Lung (tissue), 12 donors: ENCODE data around the gene FTH1. TPM values are rescaled to one million over a fixed set of nuclear protein-coding genes. Genes with fewer than 3 reads are reported as not detected.

Experiments used
- ATAC-seq: fragments of 200-7000 bp; cut with Tn5 transposase; one replicate; pipeline ENCODE4 v1.9.1; 2020; ENCODE audit warnings: moderate number of reproducible peaks; ENCODE audit not compliant: insufficient read depth, low FRiP score
- DNase-seq, 3 donors: peaks; one replicate each; pipeline ENCODE4 v3.0.0-alpha.2; 2013 to 2017
- H3K27ac ChIP-seq, 2 donors: one replicate each; pipeline ENCODE4 v1.5.1; 2013; ENCODE audit warnings: mild to moderate bottlenecking in 2 of 2, moderate library complexity in 2 of 2, control low read depth in 1 of 2, inconsistent platforms in 1 of 2, low read depth in 1 of 2, low read length in 1 of 2
- H3K27me3 ChIP-seq, 3 donors: one replicate each; pipeline ENCODE4 v1.5.1; 2013; ENCODE audit warnings: low read length in 2 of 3; ENCODE audit not compliant: control insufficient read depth in 3 of 3, insufficient read depth in 3 of 3
- H3K36me3 ChIP-seq, 4 donors: one replicate each; pipeline ENCODE4 v1.5.1; 2013; ENCODE audit warnings: low read length in 4 of 4, mild to moderate bottlenecking in 1 of 4, moderate library complexity in 1 of 4; ENCODE audit not compliant: control insufficient read depth in 4 of 4, insufficient read depth in 4 of 4
- H3K4me1 ChIP-seq, 5 donors: one replicate each; pipeline ENCODE4 v1.5.1; 2013; ENCODE audit warnings: low read length in 5 of 5, mild to moderate bottlenecking in 2 of 5, moderate library complexity in 1 of 5; ENCODE audit not compliant: control insufficient read depth in 5 of 5, insufficient read depth in 5 of 5
- H3K4me3 ChIP-seq: one replicate; pipeline ENCODE4 v1.5.1; 2013; ENCODE audit warnings: mild to moderate bottlenecking, control low read depth, moderate library complexity
- H3K9ac ChIP-seq, 2 donors: one replicate each; pipeline ENCODE4 v1.5.1; 2013; ENCODE audit warnings: low read length in 2 of 2, control low read depth in 1 of 2; ENCODE audit not compliant: insufficient read depth in 1 of 2
- H3K9me3 ChIP-seq, 4 donors: one replicate each; pipeline ENCODE4 v1.5.1; 2013; ENCODE audit warnings: low read length in 3 of 4, mild to moderate bottlenecking in 1 of 4, moderate library complexity in 1 of 4; ENCODE audit not compliant: control insufficient read depth in 4 of 4, insufficient read depth in 3 of 4
- WGBS, 2 donors: extraction: QIAGEN DNeasy Blood & Tissue Kit; methylation state at CpG; one replicate each; pipeline ENCODE4 v1.1.7; 2013; 5-methylcytosine and 5-hydroxymethylcytosine counted together
- polyA plus RNA-seq, 2 donors: library from polyadenylated mRNA; stranded (reverse); fragments of 200-250 nt; gene quantifications; one replicate each; pipeline ENCODE4 v1.2.1, GENCODE V29; 2013
- total RNA-seq, 2 donors: library from RNA; depleted of rRNA in 1 of 2; stranded (reverse); fragments of >200 nt in 1 of 2; gene quantifications; one replicate each; pipeline ENCODE4 v1.2.1, GENCODE V29; 2014 to 2021
- TF ChIP-seq, protein P1 (sequence below): IDR thresholded peaks from 2 replicates; pipeline ENCODE4 v1.5.1; 2012; ENCODE audit warnings: mild to moderate bottlenecking; ENCODE audit errors: control extremely low read depth, extremely low read depth
- donor health status: control.
- donor health status: control.
- donor health status: Bipolar disorder and iron deficiency.
- donor health status: healthy.
- donor health status: DM: yes; HTN: yes; CAD: no.

FTH1 gene
- total and polyA plus RNA-seq, 4 donors, result 1,737 to 24,273 (median 5,185) TPM

- WGBS, 2 donors, result 69 to 83% methylated on average over 10 of the region's 10 CpGs
- Histone ChIP-seq H3K27me3 (no peaks in the 10 kb centered on the region), H3K4me1 (peaks cover 24 to 49% (median 35%) of the 10 kb centered on the region in 5 donors), H3K4me3 (no peak overlapping the region), H3K9me3 (no peaks in the 10 kb centered on the region), H3K9ac (peak overlapping the region; percentile 8 to 74), H3K27ac (peak overlapping the region; percentile 85 to 94), H3K36me3 (no peaks in the 10 kb centered on the region)
- ATAC-seq, result no peak
- TF ChIP-seq, protein P1, sequence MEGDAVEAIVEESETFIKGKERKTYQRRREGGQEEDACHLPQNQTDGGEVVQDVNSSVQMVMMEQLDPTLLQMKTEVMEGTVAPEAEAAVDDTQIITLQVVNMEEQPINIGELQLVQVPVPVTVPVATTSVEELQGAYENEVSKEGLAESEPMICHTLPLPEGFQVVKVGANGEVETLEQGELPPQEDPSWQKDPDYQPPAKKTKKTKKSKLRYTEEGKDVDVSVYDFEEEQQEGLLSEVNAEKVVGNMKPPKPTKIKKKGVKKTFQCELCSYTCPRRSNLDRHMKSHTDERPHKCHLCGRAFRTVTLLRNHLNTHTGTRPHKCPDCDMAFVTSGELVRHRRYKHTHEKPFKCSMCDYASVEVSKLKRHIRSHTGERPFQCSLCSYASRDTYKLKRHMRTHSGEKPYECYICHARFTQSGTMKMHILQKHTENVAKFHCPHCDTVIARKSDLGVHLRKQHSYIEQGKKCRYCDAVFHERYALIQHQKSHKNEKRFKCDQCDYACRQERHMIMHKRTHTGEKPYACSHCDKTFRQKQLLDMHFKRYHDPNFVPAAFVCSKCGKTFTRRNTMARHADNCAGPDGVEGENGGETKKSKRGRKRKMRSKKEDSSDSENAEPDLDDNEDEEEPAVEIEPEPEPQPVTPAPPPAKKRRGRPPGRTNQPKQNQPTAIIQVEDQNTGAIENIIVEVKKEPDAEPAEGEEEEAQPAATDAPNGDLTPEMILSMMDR, result no peak
- DNase-seq, result peak in 1 of 3 donors; percentile 35
These were observed 6.2 kb upstream of the FTH1 start for GRCh38 chr11:61973476-61974162.

GRCh38 chr11:61972672-61973475 lies 5.4 kb upstream of the FTH1 start:
- peak overlapping the region; percentile 93 to 94 for H3K27ac ChIP-seq
- H3K27me3 ChIP-seq, result no peaks in the 10 kb centered on the region
- ATAC-seq, result peak; percentile 8
- H3K9ac ChIP-seq, result peak overlapping the region; percentile 8 to 20
- H3K9me3 ChIP-seq, result no peaks in the 10 kb centered on the region
- H3K4me1 ChIP-seq, result peaks cover 24 to 49% (median 39%) of the 10 kb centered on the region in 5 donors
- 41 to 48% methylated on average over 11 of the region's 11 CpGs for WGBS, 2 donors
- peak; percentile 40 to 89 (median 81) for DNase-seq
- TF ChIP-seq, protein P1, result no peak
- no peaks in the 10 kb centered on the region for H3K36me3 ChIP-seq
- H3K4me3 ChIP-seq, result no peak overlapping the region

GRCh38 chr11:61972112-61972671 lies 4.8 kb upstream of the FTH1 start:
- Histone ChIP-seq H3K36me3 (no peaks in the 10 kb centered on the region), H3K4me1 (peaks cover 24 to 49% (median 39%) of the 10 kb centered on the region in 5 donors), H3K27me3 (no peaks in the 10 kb centered on the region), H3K27ac (peak overlapping the region; percentile 93 to 94), H3K4me3 (no peak overlapping the region), H3K9ac (peak overlapping the region in 1 of 2 donors; percentile 20), H3K9me3 (no peaks in the 10 kb centered on the region)
- ATAC-seq (no peak), DNase-seq (no peak)
- WGBS, 2 donors, result 33 to 45% methylated on average over 7 of the region's 7 CpGs
- TF ChIP-seq, protein P1, result no peak
